ENCODE results near the gene TRIM60.
"Not testable (repeated sequence)": the region's sequence is repeated elsewhere in the genome, so short reads cannot be mapped to it uniquely, and the experiment has no call there.

TRIM60 gene

DNA sequence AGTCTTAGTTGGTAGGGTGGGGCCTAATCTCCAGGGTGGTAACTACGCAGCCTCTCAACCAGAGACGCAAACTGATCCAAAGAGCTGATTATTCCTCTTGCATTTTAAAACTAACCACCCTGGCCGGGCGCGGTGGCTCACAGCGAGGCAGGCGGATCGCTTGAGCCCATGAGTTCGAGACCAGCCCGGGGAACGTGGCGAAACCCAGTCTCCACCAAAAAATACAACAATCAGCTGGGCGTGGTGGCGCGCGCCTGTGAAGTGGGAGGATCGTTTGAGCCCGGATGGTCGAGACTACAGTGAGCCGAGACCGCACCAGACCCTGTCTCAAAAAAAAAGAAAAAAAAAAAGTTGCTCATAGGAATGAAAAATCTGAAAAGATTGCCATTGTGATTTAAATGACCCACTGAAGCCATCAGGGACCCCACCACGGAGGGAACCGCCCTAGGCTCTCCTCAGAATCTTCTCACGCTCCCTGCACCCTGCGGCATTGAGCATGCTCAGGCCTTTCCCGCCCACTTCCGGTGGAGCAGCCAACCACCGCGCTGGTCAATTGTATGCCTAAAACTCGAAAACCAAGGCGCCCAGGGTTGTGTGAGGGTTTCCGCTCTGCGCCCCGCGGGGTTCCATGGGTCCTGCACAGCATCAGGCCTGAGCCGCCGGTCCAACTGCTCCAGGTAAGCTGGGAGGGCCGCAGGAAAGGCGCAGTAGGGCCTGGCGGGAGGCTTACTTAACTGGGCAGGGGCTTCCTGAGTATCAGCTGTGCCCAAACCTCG lies at the start of gene TRIM60:
TRIM60 (plus strand) TSS at position 564 of the 776 bp plus-strand sequence. CDS start 8,074 bp downstream, outside the sequence.
- no peak within 1 kb of the TSS for H3K4me3 ChIP-seq (ENCODE audit: low read depth, low read length)
- TF ChIP-seq CTCF (IDR thresholded peaks at IDR 0.05; ENCODE audit: insufficient read depth, low read depth, low read length, missing control alignments), result no peak

GRCh38 chr4:164989471-164989870 lies 42.3 kb upstream of the TRIM60 start:
- no peak overlapping the region for H3K4me3 ChIP-seq (ENCODE audit: low read depth, low read length)
- TF ChIP-seq CTCF (IDR thresholded peaks at IDR 0.05; ENCODE audit: insufficient read depth, low read depth, low read length, missing control alignments), result no peak
- no peak for DNase-seq (ENCODE audit: low read depth)

More for the DNA sequence above, at the start of gene TRIM60:
- DNase-seq (ENCODE audit: low read depth), result no peak

DNA sequence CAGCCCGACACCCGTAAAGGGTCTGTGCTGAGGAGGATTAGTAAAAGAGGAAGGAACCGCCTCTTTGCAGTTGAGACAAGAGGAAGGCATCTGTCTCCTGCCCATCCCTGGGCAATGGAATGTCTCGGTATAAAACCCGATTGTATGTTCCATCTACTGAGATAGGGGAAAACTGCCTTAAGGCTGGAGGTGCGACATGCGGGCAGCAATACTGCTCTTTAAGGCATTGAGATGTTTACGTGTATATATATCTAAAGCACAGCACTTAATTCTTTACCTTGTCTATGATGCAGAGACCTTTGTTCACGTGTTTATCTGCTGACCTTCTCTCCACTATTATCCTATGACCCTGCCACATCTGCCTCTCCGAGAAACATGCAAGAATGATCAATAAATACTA lies 41.0 kb upstream of the TRIM60 start:
- not testable (repeated sequence) for DNase-seq (ENCODE audit: low read depth); H3K4me3 ChIP-seq (ENCODE audit: low read depth, low read length)

DNA sequence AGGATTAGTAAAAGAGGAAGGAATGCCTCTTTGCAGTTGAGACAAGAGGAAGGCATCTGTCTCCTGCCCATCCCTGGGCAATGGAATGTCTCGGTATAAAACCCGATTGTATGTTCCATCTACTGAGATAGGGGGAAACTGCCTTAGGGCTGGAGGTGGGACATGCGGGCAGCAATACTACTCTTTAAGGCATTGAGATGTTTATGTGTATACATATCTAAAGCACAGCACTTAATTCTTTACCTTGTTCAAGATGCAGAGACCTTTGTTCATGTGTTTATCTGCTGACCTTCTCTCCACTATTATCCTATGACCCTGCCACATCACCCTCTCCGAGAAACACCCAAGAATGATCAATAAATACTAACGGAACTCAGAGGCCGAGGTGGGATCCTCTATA lies 35.7 kb upstream of the TRIM60 start:
- not testable (repeated sequence) for DNase-seq (ENCODE audit: low read depth); H3K4me3 ChIP-seq (ENCODE audit: low read depth, low read length)

DNA sequence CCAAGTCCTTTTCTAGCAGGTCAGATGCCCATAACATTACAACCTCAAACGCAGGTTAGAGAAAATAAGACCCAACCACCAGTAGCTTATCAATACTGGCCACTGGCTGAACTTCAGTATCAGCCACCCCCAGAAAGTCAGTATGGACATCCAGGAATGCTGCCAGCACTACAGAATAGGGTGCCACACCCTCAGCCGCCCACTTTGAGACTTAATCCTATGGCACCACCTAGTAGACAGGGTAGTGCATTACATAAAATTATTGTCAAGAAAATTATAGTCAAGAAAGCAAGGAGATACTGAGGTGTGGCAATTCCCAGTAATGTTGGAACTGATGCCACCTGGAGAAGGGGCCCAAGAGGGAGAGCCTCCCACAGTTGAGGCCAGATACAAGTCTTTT lies 34.5 kb upstream of the TRIM60 start:
- DNase-seq (ENCODE audit: low read depth), result peak; percentile 24
- no peak overlapping the region for H3K4me3 ChIP-seq (ENCODE audit: low read depth, low read length)
- TF ChIP-seq CTCF (IDR thresholded peaks at IDR 0.05; ENCODE audit: insufficient read depth, low read depth, low read length, missing control alignments), result peak; percentile 40

- no peak for TF ChIP-seq CTCF (IDR thresholded peaks at IDR 0.05; ENCODE audit: insufficient read depth, low read depth, low read length, missing control alignments)
These were observed 33.9 kb upstream of the TRIM60 start for GRCh38 chr4:164997941-164998340.

DNA sequence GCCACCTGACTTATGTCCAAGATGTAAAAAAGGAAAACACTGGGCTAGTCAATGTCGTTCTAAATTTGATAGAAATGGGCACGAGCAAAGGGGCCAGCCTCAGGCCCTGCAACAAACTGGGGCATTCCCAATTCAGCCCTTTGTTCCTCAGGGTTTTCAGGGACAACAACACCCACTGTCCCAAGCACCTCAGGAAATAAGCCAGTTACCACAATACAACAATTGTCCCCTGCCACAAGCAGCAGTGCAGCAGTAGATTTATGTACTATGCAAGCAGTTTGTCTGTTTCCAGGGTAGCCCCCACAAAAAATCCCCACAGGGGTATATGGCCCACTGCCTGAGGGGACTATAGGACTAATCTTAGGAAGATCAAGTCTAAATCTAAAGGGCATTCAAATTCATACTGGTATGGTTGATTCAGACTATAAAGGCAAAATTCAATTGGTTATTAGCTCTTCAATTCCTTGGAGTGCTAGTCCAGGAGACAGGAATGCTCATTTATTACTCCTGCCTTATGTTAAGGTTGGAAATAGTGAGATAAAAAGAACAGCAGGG lies 33.2 kb upstream of the TRIM60 start:
- not testable (repeated sequence) for H3K4me3 ChIP-seq (ENCODE audit: low read depth, low read length); DNase-seq (ENCODE audit: low read depth)

More at GRCh38 chr4:164997941-164998340, 33.9 kb upstream of the TRIM60 start:
- no peak overlapping the region for H3K4me3 ChIP-seq (ENCODE audit: low read depth, low read length)
- DNase-seq (ENCODE audit: low read depth), result no peak

DNA sequence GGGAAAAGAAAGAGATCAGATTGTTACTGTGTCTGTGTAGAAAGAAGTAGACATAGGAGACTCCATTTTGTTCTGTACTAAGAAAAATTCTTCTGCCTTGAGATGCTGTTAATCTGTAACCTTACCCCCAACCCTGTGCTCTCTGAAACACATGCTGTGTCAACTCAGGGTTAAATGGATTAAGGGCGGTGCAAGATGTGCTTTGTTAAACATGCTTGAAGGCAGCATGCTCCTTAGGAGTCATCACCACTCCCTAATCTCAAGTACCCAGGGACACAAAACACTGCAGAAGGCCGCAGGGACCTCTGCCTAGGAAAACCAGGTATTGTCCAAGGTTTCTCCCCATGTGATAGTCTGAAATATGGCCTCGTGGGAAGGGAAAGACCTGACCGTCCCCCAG lies 29.8 kb upstream of the TRIM60 start:
- not testable (repeated sequence) for H3K4me3 ChIP-seq (ENCODE audit: low read depth, low read length); DNase-seq (ENCODE audit: low read depth)

DNA sequence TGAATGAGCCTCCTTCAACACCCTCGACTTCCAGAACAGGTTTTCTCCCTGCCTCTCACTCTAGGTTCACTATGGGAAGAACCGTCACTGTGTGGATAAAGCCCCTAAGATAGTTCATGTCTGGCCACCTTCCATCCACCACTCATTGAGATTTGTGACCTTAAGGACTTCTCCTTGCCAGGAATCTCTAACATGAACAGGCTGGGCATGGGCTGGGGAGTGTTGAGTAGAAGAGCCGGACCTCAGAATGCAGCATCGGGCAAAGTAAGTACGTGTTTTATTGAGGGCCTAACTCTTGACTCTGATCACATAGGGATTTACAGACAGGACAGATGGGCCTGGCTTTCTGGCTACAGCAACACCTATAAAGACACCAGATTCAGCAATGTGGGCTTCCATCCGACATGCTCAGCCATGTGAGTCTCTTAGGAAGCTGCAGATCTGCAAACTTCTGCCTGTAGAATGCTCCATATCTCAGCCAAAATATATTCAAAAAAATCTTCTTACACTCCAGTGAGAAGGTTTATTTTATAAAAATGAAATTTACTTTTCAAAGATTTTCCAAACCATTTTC lies 26.4 kb upstream of the TRIM60 start:
- DNase-seq (ENCODE audit: low read depth), result no peak
- TF ChIP-seq CTCF (IDR thresholded peaks at IDR 0.05; ENCODE audit: insufficient read depth, low read depth, low read length, missing control alignments), result no peak
- H3K4me3 ChIP-seq (ENCODE audit: low read depth, low read length), result no peak overlapping the region
